ENCODE data around the gene SELE.

Gene SELE

DNA sequence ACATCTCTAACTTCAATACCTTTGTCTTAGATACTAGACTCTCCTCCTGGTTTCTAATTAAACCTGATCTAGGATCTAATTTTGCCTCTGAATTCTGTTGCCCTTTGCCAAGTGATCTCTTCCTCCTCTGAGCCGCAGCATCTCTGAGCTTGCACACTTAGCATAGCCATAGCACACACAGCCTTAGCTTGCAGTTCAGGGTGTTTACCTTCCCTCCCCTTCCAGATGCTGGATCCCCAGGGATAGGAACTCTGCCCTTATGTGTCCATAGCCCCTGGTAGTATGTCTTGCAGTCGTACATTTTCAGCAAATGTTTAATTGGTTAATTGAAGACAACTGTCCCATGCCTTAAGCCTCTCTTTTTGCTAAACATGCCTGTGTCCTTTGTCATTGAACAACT is 52.7 kb downstream of the SELE start:
- no peak for DNase-seq (ENCODE audit: low read depth)

- DNase-seq (ENCODE audit: low read depth), result no peak
Observed at GRCh38 chr1:169680377-169681019, 53.4 kb downstream of the SELE start.

DNA sequence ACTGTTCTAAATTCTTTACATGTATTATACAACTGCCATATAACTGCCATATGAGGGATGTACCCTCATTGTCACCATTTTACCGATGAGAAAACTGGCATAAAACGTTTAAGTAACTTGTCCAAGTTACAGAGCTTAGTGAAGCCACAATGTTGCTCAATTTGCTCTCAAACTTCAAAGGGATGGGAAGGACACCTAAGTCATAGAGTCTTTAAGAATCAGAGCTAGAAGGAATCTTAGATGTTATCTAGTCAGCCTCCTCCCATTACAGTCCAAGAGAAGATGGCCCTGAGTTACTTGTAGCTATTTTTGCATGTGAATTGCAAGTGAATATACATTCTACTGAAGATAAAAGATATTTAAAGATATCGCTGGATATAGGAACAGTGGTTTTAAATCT is 54.2 kb downstream of the SELE start:
- no peak for DNase-seq (ENCODE audit: low read depth)

DNA sequence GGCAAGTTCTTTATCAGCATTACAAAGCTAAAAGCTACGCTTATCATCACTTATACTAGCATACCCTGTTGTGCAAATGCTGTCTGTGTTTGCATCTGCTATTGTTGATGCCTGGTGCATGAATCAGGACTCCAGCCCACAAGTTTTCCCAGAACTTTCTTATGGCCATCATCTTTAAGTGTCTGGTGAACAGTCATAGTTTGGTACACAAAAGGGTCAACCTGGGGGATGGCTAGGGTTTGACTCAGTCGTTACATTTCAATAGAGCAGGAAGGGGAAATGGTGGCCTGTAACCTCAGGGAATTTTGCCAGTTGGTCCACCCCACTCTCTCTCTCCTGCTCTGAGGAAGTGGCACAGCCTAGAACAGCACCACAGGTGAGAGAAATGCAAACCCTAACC is 57.9 kb downstream of the SELE start:
- no peak for DNase-seq (ENCODE audit: low read depth)
